GM19452 (cell line): ENCODE measurements around the gene FBXO21.

Experiments used
- ATAC-seq: cut with Tn5 transposase; IDR thresholded peaks from one replicate; pipeline ENCODE4 v1.9.1; 2021; ENCODE audit not compliant: unreplicated experiment

Gene FBXO21

GRCh38 chr12:117166107-117166506, 24.2 kb downstream of the FBXO21 start:
- no peak for ATAC-seq

GRCh38 chr12:117165342-117165741, 24.9 kb downstream of the FBXO21 start:
- ATAC-seq = no peak

- ATAC-seq = no peak
Measured at GRCh38 chr12:117162633-117163032, 27.6 kb downstream of the FBXO21 start.

- no peak for ATAC-seq
Measured at GRCh38 chr12:117162167-117162539, 28.1 kb downstream of the FBXO21 start.

GRCh38 chr12:117161460-117162166, 28.7 kb downstream of the FBXO21 start:
- ATAC-seq = no peak

- ATAC-seq = no peak
Measured at GRCh38 chr12:117159674-117160073, 30.6 kb downstream of the FBXO21 start.

- ATAC-seq = no peak
Measured at GRCh38 chr12:117158911-117159553, 31.2 kb downstream of the FBXO21 start.

GRCh38 chr12:117158096-117158495, 32.2 kb downstream of the FBXO21 start:
- ATAC-seq = no peak

GRCh38 chr12:117155278-117156060, 34.8 kb downstream of the FBXO21 start:
- peak; percentile 52 for ATAC-seq

- ATAC-seq = no peak
Measured at GRCh38 chr12:117152793-117153775, 37.2 kb downstream of the FBXO21 start.

- ATAC-seq = no peak
Measured at GRCh38 chr12:117151403-117152031, 38.8 kb downstream of the FBXO21 start.

- no peak for ATAC-seq
Measured at GRCh38 chr12:117149431-117149830, 40.8 kb downstream of the FBXO21 start.

GRCh38 chr12:117148642-117149041, 41.6 kb downstream of the FBXO21 start:
- no peak for ATAC-seq

GRCh38 chr12:117147639-117148038, 42.6 kb downstream of the FBXO21 start:
- ATAC-seq = no peak

GRCh38 chr12:117145597-117146154, 44.6 kb downstream of the FBXO21 start:
- no peak for ATAC-seq

GRCh38 chr12:117144599-117144998, 45.7 kb downstream of the FBXO21 start:
- ATAC-seq = no peak

- no peak for ATAC-seq
Measured at GRCh38 chr12:117143008-117143532, 47.2 kb downstream of the FBXO21 start.

GRCh38 chr12:117142094-117142493, 48.2 kb downstream of the FBXO21 start:
- ATAC-seq = no peak

GRCh38 chr12:117141097-117141898, 49.0 kb downstream of the FBXO21 start:
- ATAC-seq = no peak
